GM10248 (cell line): ENCODE data around the gene ACD.
A peak's percentile ranks its signal among the peaks of the same experiment; 100 is the strongest.

Experiments
- CTCF ChIA-PET: fragments of 300-600 bp; sonication (Branson Sonifier 250); formaldehyde crosslinking; extraction: SDS; loops from one replicate; lab custom pipeline; 2021; ENCODE audit warnings: antibody characterized with exemption; lab: Yijun Ruan, JAX
- POLR2A ChIA-PET: fragments of 350-650 bp; sonication (Branson Sonifier 250); formaldehyde crosslinking; extraction: SDS; loops from one replicate; lab custom pipeline; 2020; ENCODE audit warnings: antibody characterized with exemption; lab: Yijun Ruan, JAX
- DNase-seq: peaks from one replicate; pipeline ENCODE4 v3.0.0; 2012; ENCODE audit errors: extremely low spot score
- TF ChIP-seq, protein P1 (sequence below): IDR thresholded peaks from 2 replicates; pipeline ENCODE4 v1.5.1; 2012; ENCODE audit warnings: mild to moderate bottlenecking, low read depth; ENCODE audit errors: extremely low read depth, missing control alignments, control extremely low read depth

ACD gene

DNA sequence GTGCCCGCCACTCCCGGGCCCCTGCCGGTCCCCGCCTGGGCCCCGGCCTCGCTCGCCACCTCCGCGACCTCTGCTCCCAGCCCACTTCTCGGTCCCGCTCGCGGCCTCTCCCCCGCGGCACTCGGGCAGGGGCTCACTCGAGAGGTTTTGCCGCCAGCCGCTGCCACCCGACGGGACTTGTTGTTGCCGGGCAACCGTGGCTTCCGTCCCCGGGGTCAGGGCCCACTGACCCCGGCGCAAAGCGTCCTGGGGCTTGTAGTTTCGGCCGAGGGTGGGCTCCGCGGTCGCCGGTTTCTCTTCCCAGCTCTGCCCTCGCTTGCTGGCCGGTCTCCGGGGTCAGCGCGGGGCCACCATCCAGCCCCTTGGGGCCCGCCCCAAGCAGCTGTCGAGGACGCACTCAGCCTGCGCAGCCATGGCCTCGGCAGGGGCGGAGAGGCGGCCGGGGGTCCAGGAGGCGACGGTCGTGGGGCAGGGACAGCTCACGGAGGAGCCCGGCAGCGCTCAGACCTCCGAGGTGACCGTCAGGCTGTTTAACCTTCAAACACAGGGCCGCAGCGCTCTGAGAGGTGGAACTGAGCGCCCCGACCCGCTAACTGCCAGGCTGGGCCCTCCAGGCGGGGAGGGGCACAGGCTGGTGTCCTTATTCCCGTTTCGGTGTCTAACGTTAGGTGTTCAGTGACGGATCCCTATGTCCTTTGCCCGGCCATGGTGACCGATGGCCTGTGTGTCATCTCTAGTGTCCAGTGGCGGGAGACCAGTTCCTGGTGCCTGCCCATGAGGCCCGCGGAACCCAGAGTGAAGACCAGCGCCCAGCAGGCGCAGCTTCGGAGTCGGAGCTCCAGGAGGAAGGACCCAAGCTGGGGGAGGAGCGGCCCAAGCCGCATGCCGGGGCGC is 6.7 kb upstream of the ACD start, which contains the start of the genes C16orf86 and ENKD1:
TSS of gene C16orf86 (plus strand) at position 256 of the 894 bp plus-strand sequence. CDS start at position 413, 157 bp downstream.
TSS of gene ENKD1 (minus strand) at position 192 of the 894 bp plus-strand sequence. CDS start 308 bp downstream, outside the sequence.
- TF ChIP-seq, protein P1, sequence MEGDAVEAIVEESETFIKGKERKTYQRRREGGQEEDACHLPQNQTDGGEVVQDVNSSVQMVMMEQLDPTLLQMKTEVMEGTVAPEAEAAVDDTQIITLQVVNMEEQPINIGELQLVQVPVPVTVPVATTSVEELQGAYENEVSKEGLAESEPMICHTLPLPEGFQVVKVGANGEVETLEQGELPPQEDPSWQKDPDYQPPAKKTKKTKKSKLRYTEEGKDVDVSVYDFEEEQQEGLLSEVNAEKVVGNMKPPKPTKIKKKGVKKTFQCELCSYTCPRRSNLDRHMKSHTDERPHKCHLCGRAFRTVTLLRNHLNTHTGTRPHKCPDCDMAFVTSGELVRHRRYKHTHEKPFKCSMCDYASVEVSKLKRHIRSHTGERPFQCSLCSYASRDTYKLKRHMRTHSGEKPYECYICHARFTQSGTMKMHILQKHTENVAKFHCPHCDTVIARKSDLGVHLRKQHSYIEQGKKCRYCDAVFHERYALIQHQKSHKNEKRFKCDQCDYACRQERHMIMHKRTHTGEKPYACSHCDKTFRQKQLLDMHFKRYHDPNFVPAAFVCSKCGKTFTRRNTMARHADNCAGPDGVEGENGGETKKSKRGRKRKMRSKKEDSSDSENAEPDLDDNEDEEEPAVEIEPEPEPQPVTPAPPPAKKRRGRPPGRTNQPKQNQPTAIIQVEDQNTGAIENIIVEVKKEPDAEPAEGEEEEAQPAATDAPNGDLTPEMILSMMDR: no peak
- CTCF ChIA-PET: interaction anchor here (0.6 to 18.5 kb wide), 37 partner anchors 8 to 550 kb away, joined by 3 to 357 read pairs (median 5); partner anchors contain the start of genes ACD, ATP6V0D1, CARMIL2 and CTCF
- DNase-seq: peak; percentile 93
- POLR2A ChIA-PET: no interaction called here

DNA sequence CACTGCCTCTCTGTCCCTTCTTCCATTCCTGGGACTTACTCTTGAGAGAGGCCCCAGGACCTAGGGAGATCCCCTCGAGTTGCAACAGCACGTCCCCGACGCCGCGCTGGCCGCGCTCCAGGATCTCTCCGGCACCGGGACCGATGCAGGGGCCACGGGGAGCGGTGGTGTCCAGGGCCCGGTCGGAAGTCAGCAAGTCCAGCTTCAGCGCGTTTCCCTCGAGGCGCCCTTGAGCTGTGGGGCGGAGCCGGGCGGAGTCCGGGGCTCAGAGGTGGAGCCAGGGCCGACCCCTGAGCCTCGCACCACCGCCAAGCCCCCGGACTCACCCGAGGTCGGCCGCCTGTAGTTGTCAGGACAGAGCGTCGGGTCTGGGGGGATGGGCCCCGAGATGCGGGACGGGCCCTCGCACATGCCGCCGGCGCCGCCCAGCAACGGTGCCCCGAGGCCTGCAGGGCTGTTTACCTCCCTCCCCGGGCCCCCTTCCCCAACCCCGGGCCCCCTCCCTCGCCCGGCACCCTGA is 6.0 kb upstream of the ACD start:
- ChIA-PET POLR2A (no interaction called here), CTCF (interaction anchor here (0.9 to 18.5 kb wide), 13 partner anchors 15 to 374 kb away, joined by 3 to 357 read pairs (median 5); partner anchors contain the start of genes CARMIL2, CTCF and RIPOR1)
- TF ChIP-seq, protein P1: no peak
- DNase-seq: no peak

DNA sequence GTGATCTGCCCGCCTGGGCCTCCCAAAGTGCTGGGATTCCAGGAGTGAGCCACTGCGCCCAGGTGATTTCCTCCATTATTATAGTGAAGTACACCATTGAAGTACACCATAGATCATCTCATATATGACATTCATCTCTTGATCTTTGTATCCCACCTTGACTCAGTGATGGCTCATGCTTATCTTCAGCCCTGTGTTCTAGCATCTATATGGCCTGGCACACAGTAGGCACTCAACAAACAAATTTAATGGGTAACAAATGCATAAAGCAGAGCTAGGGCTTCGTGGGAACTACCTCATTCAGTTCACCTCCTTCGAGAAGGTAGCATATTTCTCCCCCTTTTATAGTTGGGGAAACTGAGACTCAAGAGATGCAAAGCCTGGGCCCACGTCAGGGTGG is 5.5 kb upstream of the ACD start:
- ChIA-PET POLR2A (no interaction called here), CTCF (interaction anchor here (0.9 to 18.5 kb wide), 9 partner anchors 22 to 374 kb away, joined by 3 to 357 read pairs (median 6); partner anchors contain the start of genes ATP6V0D1, CTCF and RIPOR1)
- TF ChIP-seq, protein P1: no peak
- no peak for DNase-seq

DNA sequence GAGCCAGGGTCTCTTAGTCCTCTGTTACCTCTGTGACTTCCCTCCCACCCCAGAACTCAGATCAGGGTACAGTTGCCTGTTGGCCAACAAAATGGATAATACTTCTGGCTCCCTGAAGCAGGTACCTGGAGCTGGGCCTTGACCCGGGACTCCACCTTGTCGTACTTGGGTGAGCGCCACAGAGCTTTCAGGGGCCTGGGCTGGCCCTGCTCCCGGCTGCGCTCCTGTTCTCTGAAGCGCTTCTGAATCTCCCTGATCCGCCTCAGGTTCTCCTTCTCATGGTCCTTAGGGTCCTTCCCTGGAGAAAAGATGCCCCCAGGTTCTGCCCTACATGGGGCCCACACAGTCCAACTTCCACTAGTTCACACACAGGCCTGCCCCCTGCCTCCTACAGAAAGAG is 4.8 kb upstream of the ACD start:
- TF ChIP-seq, protein P1: no peak
- POLR2A ChIA-PET: no interaction called here
- CTCF ChIA-PET: interaction anchor here (0.7 to 18.5 kb wide), 8 partner anchors 53 to 375 kb away, joined by 3 to 357 read pairs (median 8); partner anchors contain the start of genes ATP6V0D1, CTCF and RIPOR1
- no peak for DNase-seq

DNA sequence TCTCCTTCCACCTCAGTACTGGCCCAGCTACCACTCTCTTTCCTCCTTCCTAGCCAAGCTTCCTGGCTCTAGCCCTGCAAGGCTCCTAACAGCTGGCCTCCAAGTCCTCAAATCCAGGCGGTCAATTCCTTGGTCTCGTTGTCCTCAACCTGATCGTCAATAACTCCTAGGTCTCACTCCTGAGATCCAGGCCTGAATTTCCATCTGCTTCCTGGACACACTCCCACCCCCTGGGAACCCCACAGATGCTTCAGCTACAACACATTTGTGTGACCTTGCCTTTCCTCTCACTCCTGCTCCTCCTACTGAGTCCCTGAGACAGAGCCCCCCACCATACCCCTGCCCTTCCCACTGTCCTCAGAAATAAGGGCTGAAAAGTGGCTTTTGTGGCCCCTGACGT is 4.2 kb upstream of the ACD start:
- POLR2A ChIA-PET: interaction anchor here (0.5 to 0.6 kb wide), 2 partner anchors 90 to 94 kb away, joined by 3 to 4 read pairs; no protein-coding TSS in a partner anchor
- no peak for DNase-seq
- CTCF ChIA-PET: interaction anchor here (0.7 to 18.5 kb wide), 10 partner anchors 9 to 183 kb away, joined by 3 to 357 read pairs (median 12); partner anchors contain the start of genes ATP6V0D1, CARMIL2, CTCF and RIPOR1
- TF ChIP-seq, protein P1: no peak

DNA sequence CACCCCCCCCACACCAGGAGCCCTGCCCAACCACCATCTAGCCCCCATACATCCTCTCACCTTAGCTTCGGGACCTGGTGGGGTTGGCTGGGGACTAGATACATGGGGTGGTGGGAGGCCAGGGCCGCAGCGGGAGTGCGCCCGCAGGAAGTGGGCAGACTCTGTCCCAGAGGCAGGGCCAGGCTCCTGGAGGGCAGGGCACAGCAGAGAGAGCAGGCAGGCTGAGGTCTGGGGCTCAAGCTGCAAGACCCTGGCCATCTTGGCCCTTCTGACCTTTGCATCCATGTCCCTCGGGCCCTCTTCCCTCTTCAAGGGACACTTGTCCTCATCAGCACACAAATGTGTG is 3.8 kb upstream of the ACD start:
- CTCF ChIA-PET: interaction anchor here (0.9 to 18.5 kb wide), 9 partner anchors 9 to 183 kb away, joined by 3 to 357 read pairs (median 14); partner anchors contain the start of genes ATP6V0D1, CARMIL2, CTCF and RIPOR1
- no peak for DNase-seq
- POLR2A ChIA-PET: interaction anchor here (0.5 to 0.6 kb wide), 2 partner anchors 89 to 94 kb away, joined by 3 to 4 read pairs; no protein-coding TSS in a partner anchor
- TF ChIP-seq, protein P1: no peak
